Subcutaneous adipose tissue (tissue), 4 donors: ENCODE measurements around the gene SAXO1. TPM values are rescaled to one million over a fixed set of nuclear protein-coding genes. Genes with fewer than 3 reads are reported as not detected.

Experiments used
- CTCF ChIP-seq: fragments of 450-650 bp; IDR thresholded peaks from one replicate; pipeline ENCODE4 v1.5.1; 2016; ENCODE audit warnings: low read depth, mild to moderate bottlenecking, control low read depth, antibody characterized with exemption, moderate library complexity
- total RNA-seq, 4 donors: library from RNA; depleted of rRNA; stranded (reverse); fragments of >200 nt; gene quantifications; one replicate each; pipeline ENCODE4 v1.1.0, GENCODE V29; 2016

The SAXO1 gene
- total RNA-seq, 4 donors from 2014 or later: under 0.01 TPM; not detected in 3

GRCh38 chr9:18896531-18897179, 136.4 kb downstream of the SAXO1 start:
- TF ChIP-seq CTCF: no peak

- no peak for TF ChIP-seq CTCF
Observed at GRCh38 chr9:18896004-18896403, 137.0 kb downstream of the SAXO1 start.

- TF ChIP-seq CTCF: no peak
Observed at GRCh38 chr9:18893491-18893890, 139.5 kb downstream of the SAXO1 start.

GRCh38 chr9:18893046-18893445, 140.0 kb downstream of the SAXO1 start:
- TF ChIP-seq CTCF: no peak

GRCh38 chr9:18891946-18892670, 140.9 kb downstream of the SAXO1 start:
- TF ChIP-seq CTCF: no peak

GRCh38 chr9:18890372-18890771, 142.6 kb downstream of the SAXO1 start:
- TF ChIP-seq CTCF: no peak

- TF ChIP-seq CTCF: no peak
Observed at GRCh38 chr9:18889550-18889949, 143.5 kb downstream of the SAXO1 start.
